A549 (cell line): ENCODE data around the gene HNRNPUL1.

Experiments used
- PHF8 ChIP-seq: fragments of 200-600 bp; sonication (generic); IDR thresholded peaks from 2 replicates; pipeline ENCODE4 v1.6.1; 2016; ENCODE audit warnings: low read depth, mild to moderate bottlenecking, antibody characterized with exemption, moderate library complexity, borderline replicate concordance
- SREBF2 ChIP-seq: fragments of 450-650 bp; IDR thresholded peaks from 2 replicates; pipeline ENCODE4 v1.6.1; 2014; ENCODE audit warnings: mild to moderate bottlenecking, moderate library complexity

- TF ChIP-seq PHF8: no peak
- no peak for TF ChIP-seq SREBF2
Observed at GRCh38 chr19:41278478-41278877, 14.3 kb downstream of the HNRNPUL1 start.
